GM23338 (cell line): ENCODE results near the gene MAP3K5. TPM values are rescaled to one million over a fixed set of nuclear protein-coding genes. Genes with fewer than 3 reads are reported as not detected.

Source experiments
- ATAC-seq: fragments of 200-7000 bp; cut with Tn5 transposase; 3 replicates; pipeline ENCODE4 v1.9.1; 2020
- DNase-seq: peaks from one replicate; pipeline ENCODE4 v3.0.0-alpha.2; 2015; ENCODE audit warnings: low spot score
- H2AFZ ChIP-seq: fragments of 200-600 bp; sonication (generic); 2 replicates; pipeline ENCODE4 v1.8.0; 2016; ENCODE audit warnings: antibody characterized with exemption, mild to moderate bottlenecking, moderate library complexity
- H3F3A ChIP-seq: fragments of 200-600 bp; sonication (generic); replicated peaks from 2 replicates; pipeline ENCODE4 v1.8.0; 2017; ENCODE audit warnings: antibody characterized with exemption, mixed run types, low read depth
- H3K27ac ChIP-seq: fragments of 200-600 bp; sonication (generic); 2 replicates; pipeline ENCODE4 v1.6.1; 2016; ENCODE audit warnings: low read depth
- H3K27me3 ChIP-seq: fragments of 200-600 bp; sonication (generic); 2 replicates; pipeline ENCODE4 v1.8.0; 2016; ENCODE audit warnings: mild to moderate bottlenecking, mixed run types, moderate library complexity; ENCODE audit not compliant: insufficient read depth
- H3K36me3 ChIP-seq: fragments of 200-600 bp; sonication (generic); 2 replicates; pipeline ENCODE4 v1.8.0; 2016; ENCODE audit warnings: mild to moderate bottlenecking; ENCODE audit not compliant: insufficient read depth
- H3K4me1 ChIP-seq: fragments of 200-600 bp; sonication (generic); 2 replicates; pipeline ENCODE4 v1.8.0; 2016; ENCODE audit warnings: mild to moderate bottlenecking, moderate library complexity; ENCODE audit not compliant: insufficient read depth
- H3K4me2 ChIP-seq: fragments of 200-600 bp; sonication (generic); 2 replicates; pipeline ENCODE4 v1.7.1; 2017; ENCODE audit warnings: mixed run types
- H3K4me3 ChIP-seq: fragments of 200-600 bp; sonication (generic); 2 replicates; pipeline ENCODE4 v1.6.1; 2016; ENCODE audit warnings: mixed run types
- H3K79me2 ChIP-seq: fragments of 200-600 bp; sonication (generic); replicated peaks from 2 replicates; pipeline ENCODE4 v1.8.0; 2017; ENCODE audit warnings: mild to moderate bottlenecking; ENCODE audit not compliant: insufficient read depth
- H3K9me2 ChIP-seq: fragments of 200-600 bp; sonication (generic); 2 replicates; pipeline ENCODE4 v1.8.0; 2017; ENCODE audit not compliant: insufficient read depth
- H4K20me1 ChIP-seq: fragments of 200-600 bp; sonication (generic); replicated peaks from 2 replicates; pipeline ENCODE4 v1.8.0; 2017; ENCODE audit warnings: mild to moderate bottlenecking; ENCODE audit not compliant: insufficient read depth
- H3K27ac Mint-ChIP-seq: 2 replicates; pipeline ENCODE4 v1.8.0; 2020; ENCODE audit warnings: inconsistent platforms, mild to moderate bottlenecking, moderate library complexity, mixed read lengths
- H3K27me3 Mint-ChIP-seq: 3 replicates; pipeline ENCODE4 v1.8.0; 2022; ENCODE audit warnings: low read depth, mild to moderate bottlenecking, moderate library complexity, mixed read lengths, inconsistent platforms; ENCODE audit not compliant: insufficient read depth, poor library complexity
- H3K36me3 Mint-ChIP-seq: 3 replicates; pipeline ENCODE4 v1.8.0; 2021; ENCODE audit warnings: low read depth, mild to moderate bottlenecking, inconsistent platforms, moderate library complexity, mixed read lengths
- H3K4me1 Mint-ChIP-seq: 3 replicates; pipeline ENCODE4 v1.8.0; 2020; ENCODE audit warnings: mild to moderate bottlenecking, inconsistent platforms, mixed read lengths
- H3K4me3 Mint-ChIP-seq: 3 replicates; pipeline ENCODE4 v1.8.0; 2021; ENCODE audit warnings: moderate library complexity, mild to moderate bottlenecking, inconsistent platforms, mixed read lengths
- H3K9me3 Mint-ChIP-seq: 3 replicates; pipeline ENCODE4 v1.8.0; 2020; ENCODE audit warnings: moderate library complexity, mild to moderate bottlenecking, inconsistent platforms, mixed read lengths
- CREB1 ChIP-seq: fragments of 250-450 bp; sonication (Bioruptor Pico); IDR thresholded peaks from 2 replicates; pipeline ENCODE4 v1.5.0; 2020; ENCODE audit warnings: low read depth, mild to moderate bottlenecking, moderate library complexity
- CTCF ChIP-seq, 2 experiments: fragments of 200-600 bp in 1 of 2; sonication (generic) in 1 of 2; conservative IDR thresholded peaks; 2 replicates each; pipeline versions ENCODE4 v1.5.1 to v1.6.1; 2016 to 2017; ENCODE audit warnings: antibody characterized with exemption in 2 of 2, low read depth in 2 of 2, mild to moderate bottlenecking in 2 of 2, moderate library complexity in 1 of 2
- ETS1 ChIP-seq: IDR thresholded peaks from 2 replicates; pipeline ENCODE4 v1.6.1; 2016; ENCODE audit warnings: antibody characterized with exemption
- EZH2 ChIP-seq: fragments of 200-600 bp; sonication (generic); IDR thresholded peaks from one replicate; pipeline ENCODE4 v1.8.0; 2017; ENCODE audit warnings: antibody characterized with exemption, mild to moderate bottlenecking, low read depth; ENCODE audit not compliant: unreplicated experiment
- EZH2phosphoT487 ChIP-seq: fragments of 200-600 bp; sonication (generic); IDR thresholded peaks from one replicate; pipeline ENCODE4 v1.8.1; 2018; ENCODE audit warnings: antibody characterized with exemption; ENCODE audit not compliant: unreplicated experiment
- JUNB ChIP-seq: IDR thresholded peaks from one replicate; pipeline ENCODE4 v1.6.1; 2016; ENCODE audit warnings: antibody characterized with exemption; ENCODE audit not compliant: unreplicated experiment
- NANOG ChIP-seq: IDR thresholded peaks from 2 replicates; pipeline ENCODE4 v1.6.1; 2016; ENCODE audit warnings: antibody characterized with exemption, borderline replicate concordance
- POLR2AphosphoS5 ChIP-seq: IDR thresholded peaks from 2 replicates; pipeline ENCODE4 v1.6.1; 2016; ENCODE audit warnings: antibody characterized with exemption, low read depth
- REST ChIP-seq: IDR thresholded peaks from one replicate; pipeline ENCODE4 v1.6.1; 2018; ENCODE audit warnings: antibody characterized with exemption; ENCODE audit not compliant: unreplicated experiment
- STAT1 ChIP-seq: IDR thresholded peaks from one replicate; pipeline ENCODE4 v1.6.1; 2016; ENCODE audit warnings: antibody characterized with exemption; ENCODE audit not compliant: unreplicated experiment
- ZNF331 ChIP-seq: fragments of 250-450 bp; sonication (Bioruptor Pico); IDR thresholded peaks from 2 replicates; pipeline ENCODE4 v1.5.0; 2020; ENCODE audit warnings: low read depth, mild to moderate bottlenecking, moderate library complexity
- polyA plus RNA-seq: library from polyadenylated mRNA; unstranded; fragments of >200 nt; fragmentation: Nextera tagmentation; extraction: Ambion mirVana; gene quantifications from 2 replicates; pipeline ENCODE4 v1.2.1, GENCODE V29; 2016
- total RNA-seq: library from RNA; depleted of rRNA; stranded (reverse); fragments of >200 nt; shearing (Covaris generic); gene quantifications from 2 replicates; pipeline ENCODE4 v1.2.3, GENCODE V29; 2014

Gene MAP3K5
- total and polyA plus RNA-seq, 2 experiments from 2014 or later: 0.76 to 2.8 TPM

- TF ChIP-seq REST: no peak
These were observed at the start of gene MAP3K5 (continued) for GRCh38 chr6:136792410-136793262.

GRCh38 chr6:136840276-136841001 lies 48.2 kb upstream of the MAP3K5 start:
- H3K27me3 Mint-ChIP-seq: peaks cover 3% of the 10 kb centered on the region
- H3K9me3 Mint-ChIP-seq: no peaks in the 10 kb centered on the region
- no peaks in the 10 kb centered on the region for H3F3A ChIP-seq
- no peak overlapping the region for H3K27ac ChIP-seq
- 0 out of 2 replicates have a peak, but pooled peaks cover 5% of the 10 kb centered on the region for H3K79me2 ChIP-seq
- no peak overlapping the region for H3K4me3 ChIP-seq
- H3K9me2 ChIP-seq: no peaks in the 10 kb centered on the region
- no peak overlapping the region for H3K4me2 ChIP-seq
- H3K27ac Mint-ChIP-seq: no peak overlapping the region
- no peaks in the 10 kb centered on the region for H3K4me1 ChIP-seq
- no peaks in the 10 kb centered on the region for H3K36me3 ChIP-seq
- no peak overlapping the region for H2AFZ ChIP-seq
- no peaks in the 10 kb centered on the region for H3K27me3 ChIP-seq
- no peak overlapping the region for H3K4me3 Mint-ChIP-seq
- H3K4me1 Mint-ChIP-seq: peaks cover 20% of the 10 kb centered on the region
- H4K20me1 ChIP-seq: peaks cover 13% of the 10 kb centered on the region
- no peaks in the 10 kb centered on the region; the same call in 2 of the 3 replicates for H3K36me3 Mint-ChIP-seq
- ATAC-seq: peak; percentile 91
- peak; percentile 46 for DNase-seq
- no peak for TF ChIP-seq JUNB
- no peak for TF ChIP-seq CTCF (conservative IDR thresholded peaks at IDR 0.05; ENCODE audit: low read depth in 2 of 2)
- TF ChIP-seq EZH2phosphoT487: no peak
- no peak for TF ChIP-seq STAT1
- TF ChIP-seq CREB1 (CRISPR knock-in tag): no peak
- no peak for TF ChIP-seq REST
- TF ChIP-seq EZH2: no peak
- TF ChIP-seq ZNF331 (CRISPR knock-in tag): no peak
- TF ChIP-seq NANOG: no peak
- no peak for TF ChIP-seq ETS1
- no peak for TF ChIP-seq POLR2AphosphoS5
